Measurements from ENCODE around the gene FADD. TPM values are rescaled to one million over a fixed set of nuclear protein-coding genes. Genes with fewer than 3 reads are reported as not detected.

Gene FADD, protein sequence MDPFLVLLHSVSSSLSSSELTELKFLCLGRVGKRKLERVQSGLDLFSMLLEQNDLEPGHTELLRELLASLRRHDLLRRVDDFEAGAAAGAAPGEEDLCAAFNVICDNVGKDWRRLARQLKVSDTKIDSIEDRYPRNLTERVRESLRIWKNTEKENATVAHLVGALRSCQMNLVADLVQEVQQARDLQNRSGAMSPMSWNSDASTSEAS
- 57.4 and 79.0 TPM in 2 replicates for total RNA-seq

- peak; percentile 88 for DNase-seq (ENCODE audit: low read depth)
Observed at GRCh38 chr11:70202920-70203750, at the start of gene FADD. FADD (plus strand) TSS chr11:70203296; CDS start chr11:70203460, 164 bp downstream.

DNA sequence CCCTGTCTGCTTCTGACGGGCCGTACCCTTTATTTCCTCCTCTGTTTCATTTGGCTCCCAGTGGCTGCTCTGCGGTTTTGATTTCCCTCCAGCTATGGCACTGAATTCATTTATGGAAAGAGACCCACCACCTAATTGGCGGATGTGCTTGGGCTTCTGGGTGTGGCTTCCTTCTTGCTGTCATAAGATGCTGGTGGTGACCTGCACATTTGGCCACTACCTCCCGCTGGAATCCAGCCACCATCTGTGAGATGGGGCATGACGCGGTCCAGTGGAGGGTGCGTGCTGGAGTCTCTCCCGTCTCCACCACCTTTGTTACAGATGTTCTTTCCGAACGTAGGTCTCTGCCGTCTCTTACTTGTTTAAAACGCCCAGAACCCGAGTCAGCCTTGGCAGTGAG, 47.7 kb upstream of the FADD start:
- no peak for DNase-seq (ENCODE audit: low read depth)

DNA sequence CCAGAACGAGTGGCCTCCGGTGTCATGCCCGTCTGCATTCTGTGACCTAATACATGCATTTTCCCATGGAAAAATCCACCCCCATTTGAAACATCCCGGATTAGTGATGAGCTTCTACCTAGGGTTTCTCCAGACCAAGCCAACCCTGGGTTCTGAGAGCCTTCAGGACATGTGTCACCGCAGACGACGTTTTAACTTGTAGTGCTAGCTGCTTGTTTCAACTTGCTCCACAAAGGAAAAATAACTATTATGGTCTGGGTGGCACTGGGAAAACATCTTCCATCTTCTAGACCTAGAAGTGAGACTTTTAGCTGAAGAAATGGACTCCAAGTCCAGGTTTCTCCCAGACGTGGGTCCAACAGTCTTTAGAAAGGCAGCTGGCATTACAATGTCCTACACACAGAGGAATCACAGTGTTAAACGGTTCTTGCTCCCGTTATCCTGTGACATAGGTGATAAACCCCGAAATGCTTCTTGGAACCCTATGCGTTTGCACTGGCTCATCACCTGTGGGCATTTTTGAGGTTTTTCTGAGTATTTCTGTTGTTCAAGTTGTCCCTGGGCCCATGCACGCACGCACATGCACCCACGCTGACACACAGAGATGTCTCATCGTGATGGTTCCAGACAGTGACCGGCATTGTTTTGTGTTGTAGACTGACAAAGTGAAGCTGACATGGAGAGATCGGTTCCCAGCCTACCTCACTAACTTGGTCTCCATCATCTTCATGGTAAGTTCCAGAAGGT, 46.6 kb upstream of the FADD start:
- no peak for DNase-seq (ENCODE audit: low read depth)

DNA sequence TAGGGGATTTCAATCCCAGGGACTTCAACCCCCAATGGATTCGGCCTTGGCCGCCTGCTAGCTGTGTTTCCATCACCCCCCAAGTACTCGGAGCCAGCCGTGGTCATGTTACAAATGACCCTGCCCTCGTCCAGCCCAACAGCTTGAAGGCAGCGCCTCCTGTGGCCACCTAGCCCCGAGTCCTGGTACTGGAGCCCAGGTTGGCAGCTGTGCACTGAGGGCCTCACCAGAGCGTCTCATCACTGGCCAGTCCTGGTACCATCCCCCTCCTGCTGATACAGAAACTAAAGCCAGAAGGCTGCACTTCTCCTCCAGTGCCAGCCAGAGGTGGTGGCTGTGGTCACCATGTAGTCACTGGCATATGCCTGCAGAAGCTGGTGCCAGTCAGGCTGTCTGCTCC, 44.9 kb upstream of the FADD start:
- DNase-seq (ENCODE audit: low read depth), result peak; percentile 7

DNA sequence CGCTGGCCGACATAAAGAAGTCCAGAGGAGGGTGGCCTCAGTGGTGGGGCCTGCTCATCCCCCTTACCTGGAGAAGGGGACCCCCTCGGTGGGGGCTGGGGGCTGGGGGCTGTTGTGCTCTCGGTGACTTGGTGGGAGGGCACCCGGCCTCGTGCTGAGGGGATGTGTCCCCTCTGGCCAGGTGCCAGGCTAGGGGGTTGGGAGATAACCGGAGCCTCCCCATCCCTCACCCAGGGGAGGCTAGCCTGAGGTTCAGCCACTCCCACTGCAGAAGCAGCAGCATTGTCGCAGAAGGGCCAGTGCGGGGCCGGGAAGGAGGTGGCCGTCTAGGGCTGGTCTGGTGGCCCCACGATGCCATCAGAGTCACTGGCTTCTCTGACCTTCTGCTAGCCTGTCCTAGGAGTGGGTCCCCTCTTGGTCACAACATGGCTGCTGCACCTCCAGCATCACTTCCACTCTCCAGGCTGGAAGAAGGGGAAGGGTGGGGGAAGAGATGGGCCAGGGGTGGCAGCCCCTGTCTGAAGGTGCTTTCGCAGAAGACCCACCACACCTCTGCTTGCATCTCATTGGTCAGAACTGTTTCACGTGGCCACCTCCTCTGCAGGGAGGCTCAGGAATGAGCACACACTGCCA, 44.2 kb upstream of the FADD start:
- DNase-seq (ENCODE audit: low read depth), result no peak

DNA sequence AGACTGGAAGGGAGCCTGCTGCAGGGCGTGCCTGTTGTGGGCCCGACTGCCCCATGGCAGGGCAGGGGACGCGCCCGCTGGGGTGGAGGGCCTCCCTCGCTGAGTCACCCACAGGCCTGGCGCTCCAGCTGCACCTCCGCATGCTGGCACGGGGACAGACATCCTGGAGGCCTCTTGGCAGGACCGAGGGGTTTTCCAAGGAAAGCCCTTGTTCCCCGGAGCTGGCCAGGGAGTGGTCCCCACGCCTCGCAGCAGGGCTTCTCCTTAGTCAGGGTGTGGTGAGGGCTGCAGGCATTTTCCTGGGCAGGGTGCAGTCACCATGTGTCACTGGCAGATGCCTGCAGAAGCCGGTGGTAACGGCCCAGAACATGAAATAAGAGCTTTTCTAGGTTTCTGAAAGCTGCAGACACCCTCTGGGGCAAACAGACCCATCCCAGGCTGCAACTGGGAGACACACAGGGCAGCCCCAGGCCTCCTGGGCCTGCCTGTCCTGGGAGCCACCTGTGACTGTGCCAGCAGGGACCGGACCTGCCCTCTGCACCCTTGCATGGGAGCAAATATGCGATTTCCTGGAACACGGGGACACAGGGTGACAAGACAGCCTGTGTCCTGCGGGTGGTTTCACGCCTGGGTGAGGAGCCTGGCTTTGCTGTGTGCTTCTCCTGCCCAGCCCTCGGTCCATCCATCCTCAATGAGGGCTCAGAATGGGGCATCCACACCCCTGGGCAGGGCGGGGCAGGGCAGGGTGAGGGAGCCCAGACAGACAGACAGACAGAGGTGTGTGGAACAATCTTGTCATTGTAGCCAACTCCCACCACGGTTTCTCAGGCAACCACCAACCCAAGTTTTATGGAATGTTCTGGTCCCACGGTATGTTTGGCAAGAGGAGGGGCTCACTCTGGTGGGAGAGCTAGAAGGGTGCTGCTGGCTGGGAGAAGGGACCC, 43.2 kb upstream of the FADD start:
- peak; percentile 18 for DNase-seq (ENCODE audit: low read depth)

DNA sequence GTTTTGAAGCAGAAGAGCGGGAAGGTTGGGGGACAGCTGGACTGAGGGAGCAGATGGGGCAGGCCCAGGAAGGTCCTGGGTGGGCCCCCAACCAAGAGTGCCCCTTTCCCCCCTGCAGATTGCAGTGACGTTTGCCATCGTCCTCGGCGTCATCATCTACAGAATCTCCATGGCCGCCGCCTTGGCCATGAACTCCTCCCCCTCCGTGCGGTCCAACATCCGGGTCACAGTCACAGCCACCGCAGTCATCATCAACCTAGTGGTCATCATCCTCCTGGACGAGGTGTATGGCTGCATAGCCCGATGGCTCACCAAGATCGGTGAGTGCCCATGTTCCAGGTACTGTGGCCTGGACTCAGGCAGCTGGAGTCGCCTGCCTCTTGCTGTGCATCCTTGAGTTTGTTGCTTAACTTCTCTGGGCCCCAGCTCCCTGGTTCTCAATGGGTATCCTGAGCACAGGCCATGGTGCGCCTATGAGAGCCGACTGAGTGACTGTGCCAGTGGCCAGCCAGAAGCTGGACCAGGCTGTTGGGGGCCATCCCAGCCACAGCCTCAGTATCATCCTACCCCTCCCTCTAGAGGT, 42.0 kb upstream of the FADD start:
- DNase-seq (ENCODE audit: low read depth), result no peak

- no peak for DNase-seq (ENCODE audit: low read depth)
Observed at GRCh38 chr11:70164705-70165104, 38.4 kb upstream of the FADD start.

GRCh38 chr11:70167120-70167519, 36.0 kb upstream of the FADD start:
- DNase-seq (ENCODE audit: low read depth), result no peak

DNA sequence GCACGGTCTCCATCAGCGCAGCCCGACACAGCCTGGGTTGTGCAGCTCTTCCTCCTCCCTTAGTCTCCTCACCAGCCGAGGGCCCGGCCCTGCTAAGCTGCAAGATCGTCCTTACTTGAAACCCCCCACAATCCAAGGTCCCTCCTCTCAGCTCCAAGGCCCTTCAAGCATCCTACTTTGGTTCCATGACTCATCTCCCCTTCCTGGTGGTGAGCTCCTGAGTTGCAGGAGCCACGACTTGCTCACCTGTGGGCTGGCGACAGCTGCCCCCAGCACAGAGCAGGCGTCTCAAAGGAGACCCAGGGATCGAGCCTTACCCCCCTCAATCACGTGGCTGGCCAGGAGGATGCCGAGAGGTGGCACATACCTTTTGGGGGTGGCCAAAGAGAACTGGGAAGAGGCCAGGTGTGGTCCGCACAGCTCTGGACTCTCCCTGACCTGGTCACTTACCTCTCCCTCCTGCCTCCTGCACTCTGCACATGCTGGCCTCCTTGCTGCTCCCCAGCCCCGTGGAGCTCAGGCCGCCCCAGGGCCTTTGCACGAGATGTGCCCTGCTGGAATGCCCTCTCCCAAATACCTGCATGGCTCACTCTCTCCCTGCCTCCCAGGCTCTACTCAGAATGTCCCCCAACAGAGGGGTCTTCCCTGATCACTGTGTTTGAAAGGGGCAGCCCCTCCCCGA, 35.2 kb upstream of the FADD start:
- DNase-seq (ENCODE audit: low read depth), result no peak

GRCh38 chr11:70168405-70168754, 34.7 kb upstream of the FADD start:
- no peak for DNase-seq (ENCODE audit: low read depth)

- no peak for DNase-seq (ENCODE audit: low read depth)
Observed at GRCh38 chr11:70169127-70169526, 34.0 kb upstream of the FADD start.

DNA sequence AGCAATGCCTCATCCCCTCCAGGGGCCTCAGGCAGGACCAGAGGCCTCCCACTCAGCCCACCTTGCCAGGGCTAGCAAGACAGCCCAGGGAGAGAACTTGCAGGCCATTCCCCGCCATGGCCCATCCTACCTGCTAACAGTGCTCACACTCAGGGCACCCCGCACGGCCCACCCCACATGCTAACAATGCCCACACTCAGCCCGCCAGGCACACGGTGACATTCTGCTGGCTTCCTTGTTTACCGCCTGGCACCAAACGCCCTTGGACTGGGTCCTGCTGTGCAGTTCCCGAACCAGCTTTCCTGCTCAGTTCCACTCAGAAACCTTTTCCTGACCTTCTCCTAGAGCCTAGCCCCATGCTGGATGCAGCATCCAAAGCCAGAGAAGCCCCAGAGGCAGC, 33.5 kb upstream of the FADD start:
- DNase-seq (ENCODE audit: low read depth), result no peak

- no peak for DNase-seq (ENCODE audit: low read depth)
Observed at GRCh38 chr11:70170596-70171210, 32.4 kb upstream of the FADD start.

GRCh38 chr11:70173018-70173417, 30.1 kb upstream of the FADD start:
- DNase-seq (ENCODE audit: low read depth), result no peak

DNA sequence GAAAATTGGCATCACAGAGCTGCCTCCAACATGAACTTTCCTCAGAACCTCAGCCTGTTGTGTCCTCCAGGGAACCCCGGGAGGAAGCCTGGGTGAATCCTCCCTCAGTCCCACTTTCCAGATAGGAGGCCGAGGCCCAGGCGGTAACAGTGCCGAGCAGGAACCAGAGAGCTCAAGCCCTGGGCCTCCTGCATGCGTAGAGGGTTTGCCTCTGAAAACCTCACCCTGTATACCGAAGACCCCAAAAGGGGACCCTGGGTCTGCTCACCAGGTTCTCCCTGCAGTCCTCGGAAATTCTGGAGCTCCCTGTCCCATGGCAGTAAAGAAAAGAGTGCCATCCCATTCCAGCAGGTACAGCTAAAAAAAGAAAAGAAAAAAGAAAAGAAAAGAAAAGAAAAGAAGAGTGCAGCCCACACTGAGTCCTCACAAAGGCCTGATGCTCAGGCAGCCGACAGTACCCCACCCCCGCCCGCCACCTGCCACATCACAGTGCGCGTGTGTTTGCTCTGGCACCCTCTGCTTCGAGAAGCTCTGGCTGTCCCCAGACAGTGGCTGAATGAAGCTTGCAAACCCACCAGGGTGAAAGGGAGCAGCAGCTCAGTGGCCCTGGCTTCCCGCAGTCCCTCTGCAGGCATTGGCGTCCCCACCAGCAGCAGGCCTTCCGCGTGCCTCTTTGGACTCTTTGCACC, 28.4 kb upstream of the FADD start:
- DNase-seq (ENCODE audit: low read depth), result no peak

DNA sequence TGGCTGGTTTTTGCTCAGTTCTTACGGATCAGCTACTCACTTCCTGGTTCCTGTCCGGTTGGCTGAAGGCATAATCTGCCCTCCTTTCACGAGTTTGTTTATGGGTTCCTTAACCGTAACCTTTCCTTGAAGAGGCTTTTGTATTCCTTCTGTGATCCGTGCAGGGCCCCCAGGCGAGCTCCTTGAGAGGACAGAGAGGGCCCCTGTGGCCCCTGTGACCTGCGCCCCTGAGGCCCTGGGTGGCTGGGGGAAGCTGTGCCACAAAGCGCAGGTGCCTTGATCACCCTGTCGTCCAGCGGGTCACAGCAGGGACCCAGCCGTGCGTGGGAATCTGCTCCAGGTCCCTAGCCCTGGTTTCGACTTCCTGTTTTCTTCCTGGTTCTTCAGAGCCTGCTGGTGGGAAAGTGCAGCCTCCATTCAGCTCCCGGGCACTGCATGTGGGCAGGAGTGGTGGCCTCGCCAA, 27.8 kb upstream of the FADD start:
- DNase-seq (ENCODE audit: low read depth), result no peak

- DNase-seq (ENCODE audit: low read depth), result no peak
Observed at GRCh38 chr11:70176940-70177689, 26.0 kb upstream of the FADD start.
